Stimulated activated CD4-positive, alpha-beta T cell treated with anti-CD3 and anti-CD28 coated beads, Interleukin-12 subunit alpha, Interleukin-12 subunit beta, amount 100 ng/mL, for 24 hours (primary cell): ENCODE results near the gene C7orf57.
A peak's percentile ranks its signal among the peaks of the same experiment; 100 is the strongest.
"Not testable (repeated sequence)": the region's sequence is repeated elsewhere in the genome, so short reads cannot be mapped to it uniquely, and the experiment has no call there.

Source experiments
- DNase-seq, 2 experiments: peaks; one replicate each; pipeline ENCODE4 v3.0.0-alpha.2; 2020; ENCODE audit warnings: low read depth in 2 of 2

C7orf57 gene

GRCh38 chr7:48035301-48035966 is at the start of gene C7orf57:
Gene C7orf57 (plus strand): TSS chr7:48035543. CDS start chr7:48036309, 766 bp downstream.
- peak; percentile 72 to 82 for DNase-seq

- no peak for DNase-seq
Observed at GRCh38 chr7:47988496-47989386, 46.6 kb upstream of the C7orf57 start.

- DNase-seq: not testable (repeated sequence)
Observed at GRCh38 chr7:47989607-47990400, 45.5 kb upstream of the C7orf57 start.

DNA sequence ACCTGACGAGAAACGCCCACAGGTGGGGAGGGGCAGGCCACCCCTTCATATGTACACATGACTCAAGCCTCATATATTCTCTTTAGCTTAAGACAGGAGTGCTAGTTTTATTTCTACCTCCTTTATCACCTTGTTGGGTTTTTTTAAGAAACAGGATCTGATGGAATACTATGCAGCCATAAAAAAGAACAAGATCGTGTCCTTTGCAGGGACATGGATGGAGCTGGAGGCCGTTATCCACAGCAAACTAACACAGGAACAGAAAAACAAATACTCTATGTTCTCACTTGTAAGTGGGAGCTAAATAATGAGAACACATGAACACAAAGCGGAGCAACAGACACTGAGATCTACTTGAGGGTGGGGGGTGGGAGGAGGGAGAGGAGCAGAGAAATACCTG is 44.8 kb upstream of the C7orf57 start:
- no peak for DNase-seq

DNA sequence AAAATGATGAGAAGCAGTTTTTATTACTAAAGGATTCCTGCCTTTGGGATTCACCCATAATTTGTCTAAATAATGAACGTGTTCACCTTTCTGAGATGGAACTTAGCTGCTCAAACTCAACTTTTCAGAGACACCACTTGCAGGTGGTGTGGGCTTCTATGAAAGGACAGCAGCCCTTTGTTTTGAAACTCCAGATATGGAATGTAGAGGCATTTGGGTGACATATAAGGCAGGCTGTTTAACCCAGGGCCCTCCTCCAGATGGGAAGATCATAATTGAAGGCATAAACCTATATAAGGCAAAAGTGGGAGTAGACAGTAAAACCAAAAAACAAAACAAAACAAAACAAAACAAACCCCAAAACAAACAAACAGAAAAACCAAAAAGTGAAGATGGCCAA is 44.1 kb upstream of the C7orf57 start:
- no peak for DNase-seq

- peak; percentile 73 to 80 for DNase-seq
Observed at GRCh38 chr7:47991741-47992311, 43.5 kb upstream of the C7orf57 start.

DNA sequence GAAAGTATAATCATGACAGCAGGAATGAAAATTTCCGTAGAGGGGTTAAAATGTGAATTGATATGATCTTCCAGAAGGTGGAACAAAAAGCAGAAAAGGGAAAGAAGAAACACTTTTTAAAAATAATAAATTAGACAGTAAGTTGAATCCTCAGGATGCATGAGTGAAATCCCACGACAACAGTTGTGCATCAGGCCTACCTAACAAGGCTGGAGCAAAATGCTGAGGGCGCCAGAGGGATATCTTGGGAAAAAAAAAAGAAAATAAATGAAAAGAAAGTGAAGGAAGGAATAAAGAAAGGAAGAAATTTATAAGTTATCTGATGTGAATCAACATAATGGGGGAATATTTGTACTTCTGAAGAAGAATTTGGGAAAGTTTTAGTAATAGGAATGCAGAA is 42.9 kb upstream of the C7orf57 start:
- no peak for DNase-seq

DNA sequence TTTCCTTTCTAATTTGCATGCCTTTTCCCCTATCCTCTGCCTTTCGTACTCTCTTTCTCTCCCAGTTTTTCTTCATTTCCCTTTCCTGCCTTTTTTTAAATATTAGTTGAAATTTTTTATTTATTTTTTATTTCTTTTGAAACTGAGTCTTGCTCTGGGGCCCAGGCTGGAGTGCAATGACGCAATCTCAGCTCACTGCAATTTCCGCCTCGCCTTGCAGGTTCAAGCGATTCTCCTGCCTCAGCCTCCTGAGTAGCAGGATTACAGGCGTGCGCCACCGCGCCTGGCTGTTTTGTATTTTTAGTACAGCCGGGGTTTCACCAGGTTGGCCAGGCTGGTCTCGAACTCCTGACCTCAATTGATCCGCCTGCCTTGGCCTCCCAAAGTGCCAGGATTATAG is 35.9 kb upstream of the C7orf57 start:
- no peak for DNase-seq

DNA sequence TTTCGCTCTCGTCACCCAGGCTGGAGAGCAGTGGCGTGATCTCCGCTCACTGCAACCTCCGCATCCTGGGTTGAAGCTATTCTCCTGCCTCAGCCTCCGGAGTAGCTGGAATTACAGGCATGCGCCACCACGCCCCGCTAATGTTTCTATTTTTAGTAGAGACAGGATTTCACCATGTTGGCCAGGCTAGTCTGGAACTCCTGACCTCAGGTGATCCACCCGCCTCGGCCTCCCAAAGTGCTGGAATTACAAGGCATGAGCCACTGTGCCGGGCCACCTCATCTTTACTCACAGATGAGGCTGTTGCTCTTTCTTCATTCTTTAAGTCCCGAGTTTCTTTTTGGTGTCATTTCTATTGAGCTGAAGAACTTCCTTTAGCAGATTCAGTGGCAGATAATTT is 35.2 kb upstream of the C7orf57 start:
- not testable (repeated sequence) for DNase-seq

DNA sequence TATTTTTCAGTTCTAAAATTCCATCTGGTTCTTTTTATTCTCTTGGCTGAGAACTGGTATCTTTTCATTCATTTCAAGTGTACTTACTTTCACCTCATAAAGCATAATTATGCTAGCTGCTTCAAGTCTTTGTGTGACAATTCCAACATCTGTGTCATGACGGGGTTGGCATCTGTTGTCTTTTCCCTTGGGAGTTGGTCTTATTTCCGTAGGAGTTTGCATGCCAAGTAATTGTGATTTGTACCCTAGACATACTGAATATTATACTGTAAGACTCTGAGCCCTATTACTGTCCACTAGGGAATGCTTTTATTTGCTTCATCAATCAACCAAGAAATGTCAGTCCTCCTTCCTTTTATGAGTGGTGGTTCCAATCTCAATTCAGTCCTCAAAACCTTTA is 31.3 kb upstream of the C7orf57 start:
- no peak for DNase-seq

DNA sequence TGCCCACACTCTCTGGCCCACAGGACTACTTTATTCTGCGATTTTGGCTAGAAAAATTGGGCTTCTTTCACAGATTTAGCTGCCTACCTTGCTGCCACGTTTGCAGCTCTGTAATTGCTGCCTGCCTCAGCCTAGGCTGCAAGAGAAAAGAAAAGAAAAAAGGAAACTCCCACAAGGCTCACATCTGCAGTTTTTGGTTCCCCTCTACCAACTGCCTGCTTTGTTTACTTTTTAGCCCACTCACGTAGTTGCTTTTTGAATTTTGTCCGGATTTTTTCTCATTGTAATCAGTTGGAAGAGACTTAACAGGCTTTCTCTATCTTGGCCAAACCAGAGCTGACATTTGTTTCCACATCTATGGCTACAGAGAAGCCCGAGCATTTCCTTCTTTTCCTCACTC is 30.7 kb upstream of the C7orf57 start:
- DNase-seq: no peak

DNA sequence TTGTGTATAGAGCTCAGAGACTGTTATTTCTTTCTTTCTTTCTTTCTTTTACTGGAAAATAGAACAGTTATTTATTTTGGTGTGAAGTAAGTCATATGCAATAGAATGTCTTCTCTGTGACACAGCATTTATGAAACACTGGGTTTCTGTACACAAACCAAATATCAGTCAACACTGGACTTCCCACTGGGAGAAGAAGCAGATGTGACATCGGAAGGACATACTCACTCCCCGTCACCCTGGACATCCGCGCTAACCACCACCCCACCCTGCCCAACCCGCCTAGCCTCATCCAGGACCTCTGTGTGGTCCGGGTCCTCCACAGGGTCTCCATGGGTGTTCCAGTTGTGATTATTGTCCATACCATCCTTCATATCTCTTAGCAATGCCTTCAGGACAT is 28.5 kb upstream of the C7orf57 start:
- DNase-seq: no peak

DNA sequence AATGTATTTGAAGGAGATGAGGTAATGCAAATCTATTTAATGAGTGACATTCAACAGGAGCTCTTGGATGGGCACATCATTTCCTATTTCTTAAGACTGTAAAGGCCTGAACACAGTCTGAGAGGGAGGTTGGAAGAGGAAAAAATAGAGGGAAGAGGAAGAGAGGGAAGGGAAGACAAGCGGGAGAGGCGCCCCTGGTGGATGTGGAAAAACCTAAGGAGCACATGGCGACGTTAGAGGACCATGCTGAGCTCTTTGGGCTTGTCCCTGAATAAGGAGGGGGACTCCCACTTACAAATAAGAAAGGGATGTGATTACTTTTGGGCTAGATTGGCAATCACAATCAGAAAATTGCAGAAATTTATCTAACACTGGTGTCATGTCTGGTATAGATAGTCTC is 26.1 kb upstream of the C7orf57 start:
- DNase-seq: no peak

- no peak for DNase-seq
Observed at GRCh38 chr7:48009954-48010353, 25.4 kb upstream of the C7orf57 start.

- DNase-seq: no peak
Observed at GRCh38 chr7:48011323-48011722, 24.0 kb upstream of the C7orf57 start.

GRCh38 chr7:48011951-48012350 is 23.4 kb upstream of the C7orf57 start:
- DNase-seq: no peak

DNA sequence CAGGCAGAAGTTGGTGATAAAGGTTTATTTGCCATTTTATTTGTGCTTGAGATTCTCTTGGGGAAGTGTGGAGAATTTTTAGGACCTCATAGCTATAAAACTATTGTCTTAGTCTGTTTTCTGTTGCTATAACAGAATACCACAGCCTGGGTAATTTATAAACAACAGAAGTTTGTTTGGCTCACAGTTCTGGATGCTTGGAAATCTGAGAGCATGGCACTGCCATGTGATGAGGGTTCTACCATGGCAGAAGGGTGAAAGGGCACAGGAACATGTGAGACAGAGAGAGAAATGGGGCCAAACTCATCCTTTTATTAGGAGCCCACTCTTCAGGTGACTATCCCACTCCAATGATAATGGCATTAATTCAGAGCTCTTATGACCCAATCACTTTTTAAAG is 18.7 kb upstream of the C7orf57 start:
- no peak for DNase-seq

DNA sequence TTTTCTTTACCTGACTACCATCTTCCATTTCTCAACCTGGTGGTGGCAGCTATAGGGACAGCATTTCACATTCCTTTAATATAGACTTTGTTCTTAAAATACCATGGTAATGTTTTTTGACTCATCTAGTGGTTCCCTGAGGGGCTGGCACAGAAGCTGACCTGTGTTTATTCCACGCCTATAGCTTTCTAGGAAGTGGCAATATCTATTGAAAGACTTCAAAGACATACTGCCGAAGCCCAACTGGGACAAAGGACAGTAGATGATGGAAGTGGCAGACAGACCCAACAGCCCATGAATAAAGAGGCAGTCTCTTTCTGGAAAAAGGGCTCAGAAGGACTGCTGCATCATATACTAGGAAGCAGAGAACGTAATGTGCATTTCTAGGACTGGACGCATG is 17.7 kb upstream of the C7orf57 start:
- no peak for DNase-seq

DNA sequence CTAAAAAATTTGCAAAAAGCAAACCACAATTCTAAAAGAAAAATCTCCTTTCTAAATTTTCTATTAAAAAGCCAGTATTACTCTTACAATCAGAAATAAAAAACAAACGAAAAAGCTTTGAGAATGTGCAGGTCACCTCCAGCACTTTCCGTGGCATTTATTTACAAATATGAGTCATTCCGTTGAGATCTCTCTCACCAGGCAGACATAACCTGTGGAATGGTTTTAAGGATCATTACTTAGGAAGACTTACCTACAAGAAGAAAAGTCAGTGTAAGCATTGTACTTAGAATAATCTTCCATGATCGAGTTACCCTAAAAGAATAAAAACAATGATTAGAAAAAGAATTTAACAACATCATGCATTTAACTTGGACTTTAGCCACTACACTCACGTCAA is 9.7 kb upstream of the C7orf57 start:
- no peak for DNase-seq

GRCh38 chr7:48028938-48029337 is 6.4 kb upstream of the C7orf57 start, which contains the start of gene SUN3:
Gene SUN3 (minus strand): TSS chr7:48029107. CDS start chr7:48028938, 169 bp downstream.
- no peak for DNase-seq

DNA sequence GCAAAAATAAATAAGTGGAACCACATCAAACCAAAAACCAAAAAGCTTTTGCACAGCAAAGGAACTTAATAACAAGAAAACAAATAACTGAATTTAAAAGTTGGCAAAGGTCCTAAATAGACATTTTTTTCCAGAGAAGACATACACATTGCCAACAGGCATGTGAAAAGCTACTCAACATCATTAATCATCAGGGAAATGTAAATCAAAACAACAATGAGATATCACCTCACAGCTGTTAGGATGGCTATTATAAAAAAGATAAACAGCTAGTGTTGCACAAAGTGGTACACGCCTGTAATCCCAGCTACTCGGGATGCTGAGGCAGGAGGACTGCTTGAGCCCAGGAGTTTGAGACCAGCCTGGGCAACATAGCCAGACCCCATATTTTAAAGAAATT is 4.2 kb upstream of the C7orf57 start:
- DNase-seq: no peak

DNA sequence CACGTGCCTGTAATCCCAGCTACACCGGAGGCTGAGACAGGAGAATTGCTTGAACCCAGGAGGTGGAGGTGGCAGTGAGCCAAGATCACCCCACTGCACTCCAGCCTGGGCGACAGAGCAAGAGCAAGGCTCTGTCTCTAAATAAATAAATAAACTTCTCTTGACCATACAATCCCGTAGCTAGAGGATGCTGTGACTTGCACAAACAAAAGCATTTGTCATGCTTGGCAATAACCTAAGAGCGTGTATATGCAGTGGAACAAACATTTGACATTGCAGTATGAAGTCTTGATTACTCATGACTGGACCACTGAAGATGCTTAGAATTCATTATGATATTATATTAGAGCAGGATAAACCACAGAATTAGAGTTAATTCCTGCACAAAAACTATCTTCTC is 1.4 kb upstream of the C7orf57 start:
- DNase-seq: no peak
